Measurements from ENCODE around the gene PTPRM.

DNA sequence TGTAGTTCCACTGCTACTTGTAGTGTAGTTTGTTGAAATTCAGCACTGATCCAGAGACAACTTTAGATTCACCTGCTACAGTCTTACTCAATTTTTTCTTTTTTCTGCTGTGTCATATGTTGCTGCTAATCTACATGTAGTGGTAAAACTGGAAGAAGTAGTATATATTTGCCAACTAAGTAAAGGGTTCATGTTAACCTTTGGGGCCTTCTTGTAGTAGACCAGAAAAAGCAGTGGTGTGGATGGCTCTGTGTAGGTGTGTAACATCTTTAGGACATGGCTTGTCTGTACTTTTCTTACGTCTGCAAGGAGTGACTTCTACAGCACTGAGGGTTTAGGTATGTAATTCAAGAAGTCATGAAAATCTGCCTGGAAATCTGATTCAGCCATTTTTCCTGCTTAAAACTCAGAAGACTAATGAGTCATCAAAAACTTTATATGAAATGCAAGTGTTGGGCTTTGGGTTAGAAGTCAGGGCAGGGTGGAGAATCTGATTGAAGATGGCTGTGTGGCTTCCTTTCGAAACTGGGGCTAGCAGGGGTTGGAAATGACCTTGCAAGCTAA lies 8.4 kb downstream of the PTPRM start:
- TF ChIP-seq CREB1 (CRISPR knock-in tag; IDR thresholded peaks at IDR 0.05; ENCODE audit: low read depth) (no peak), EZH2phosphoT487 (IDR thresholded peaks at IDR 0.05; ENCODE audit: unreplicated experiment) (no peak), POLR2AphosphoS5 (IDR thresholded peaks at IDR 0.05; ENCODE audit: low read depth) (no peak)
